GM23338 (cell line): Measurements from ENCODE around the gene IDS. TPM values are rescaled to one million over a fixed set of nuclear protein-coding genes. Genes with fewer than 3 reads are reported as not detected.

Experiments
- ATAC-seq: fragments of 200-7000 bp; cut with Tn5 transposase; 3 replicates; pipeline ENCODE4 v1.9.1; 2020
- DNase-seq: peaks from one replicate; pipeline ENCODE4 v3.0.0-alpha.2; 2015; ENCODE audit warnings: low spot score
- H2AFZ ChIP-seq: fragments of 200-600 bp; sonication (generic); 2 replicates; pipeline ENCODE4 v1.8.0; 2016; ENCODE audit warnings: antibody characterized with exemption, mild to moderate bottlenecking, moderate library complexity
- H3F3A ChIP-seq: fragments of 200-600 bp; sonication (generic); replicated peaks from 2 replicates; pipeline ENCODE4 v1.8.0; 2017; ENCODE audit warnings: antibody characterized with exemption, mixed run types, low read depth
- H3K27ac ChIP-seq: fragments of 200-600 bp; sonication (generic); 2 replicates; pipeline ENCODE4 v1.6.1; 2016; ENCODE audit warnings: low read depth
- H3K27me3 ChIP-seq: fragments of 200-600 bp; sonication (generic); 2 replicates; pipeline ENCODE4 v1.8.0; 2016; ENCODE audit warnings: mild to moderate bottlenecking, mixed run types, moderate library complexity; ENCODE audit not compliant: insufficient read depth
- H3K36me3 ChIP-seq: fragments of 200-600 bp; sonication (generic); 2 replicates; pipeline ENCODE4 v1.8.0; 2016; ENCODE audit warnings: mild to moderate bottlenecking; ENCODE audit not compliant: insufficient read depth
- H3K4me1 ChIP-seq: fragments of 200-600 bp; sonication (generic); 2 replicates; pipeline ENCODE4 v1.8.0; 2016; ENCODE audit warnings: mild to moderate bottlenecking, moderate library complexity; ENCODE audit not compliant: insufficient read depth
- H3K4me2 ChIP-seq: fragments of 200-600 bp; sonication (generic); 2 replicates; pipeline ENCODE4 v1.7.1; 2017; ENCODE audit warnings: mixed run types
- H3K4me3 ChIP-seq: fragments of 200-600 bp; sonication (generic); 2 replicates; pipeline ENCODE4 v1.6.1; 2016; ENCODE audit warnings: mixed run types
- H3K79me2 ChIP-seq: fragments of 200-600 bp; sonication (generic); replicated peaks from 2 replicates; pipeline ENCODE4 v1.8.0; 2017; ENCODE audit warnings: mild to moderate bottlenecking; ENCODE audit not compliant: insufficient read depth
- H3K9me2 ChIP-seq: fragments of 200-600 bp; sonication (generic); 2 replicates; pipeline ENCODE4 v1.8.0; 2017; ENCODE audit not compliant: insufficient read depth
- H4K20me1 ChIP-seq: fragments of 200-600 bp; sonication (generic); replicated peaks from 2 replicates; pipeline ENCODE4 v1.8.0; 2017; ENCODE audit warnings: mild to moderate bottlenecking; ENCODE audit not compliant: insufficient read depth
- H3K27ac Mint-ChIP-seq: 2 replicates; pipeline ENCODE4 v1.8.0; 2020; ENCODE audit warnings: inconsistent platforms, mild to moderate bottlenecking, moderate library complexity, mixed read lengths
- H3K27me3 Mint-ChIP-seq: 3 replicates; pipeline ENCODE4 v1.8.0; 2022; ENCODE audit warnings: low read depth, mild to moderate bottlenecking, moderate library complexity, mixed read lengths, inconsistent platforms; ENCODE audit not compliant: insufficient read depth, poor library complexity
- H3K36me3 Mint-ChIP-seq: 3 replicates; pipeline ENCODE4 v1.8.0; 2021; ENCODE audit warnings: low read depth, mild to moderate bottlenecking, inconsistent platforms, moderate library complexity, mixed read lengths
- H3K4me1 Mint-ChIP-seq: 3 replicates; pipeline ENCODE4 v1.8.0; 2020; ENCODE audit warnings: mild to moderate bottlenecking, inconsistent platforms, mixed read lengths
- H3K4me3 Mint-ChIP-seq: 3 replicates; pipeline ENCODE4 v1.8.0; 2021; ENCODE audit warnings: moderate library complexity, mild to moderate bottlenecking, inconsistent platforms, mixed read lengths
- H3K9me3 Mint-ChIP-seq: 3 replicates; pipeline ENCODE4 v1.8.0; 2020; ENCODE audit warnings: moderate library complexity, mild to moderate bottlenecking, inconsistent platforms, mixed read lengths
- CREB1 ChIP-seq: fragments of 250-450 bp; sonication (Bioruptor Pico); IDR thresholded peaks from 2 replicates; pipeline ENCODE4 v1.5.0; 2020; ENCODE audit warnings: low read depth, mild to moderate bottlenecking, moderate library complexity
- ETS1 ChIP-seq: IDR thresholded peaks from 2 replicates; pipeline ENCODE4 v1.6.1; 2016; ENCODE audit warnings: antibody characterized with exemption
- EZH2 ChIP-seq: fragments of 200-600 bp; sonication (generic); IDR thresholded peaks from one replicate; pipeline ENCODE4 v1.8.0; 2017; ENCODE audit warnings: antibody characterized with exemption, mild to moderate bottlenecking, low read depth; ENCODE audit not compliant: unreplicated experiment
- EZH2phosphoT487 ChIP-seq: fragments of 200-600 bp; sonication (generic); IDR thresholded peaks from one replicate; pipeline ENCODE4 v1.8.1; 2018; ENCODE audit warnings: antibody characterized with exemption; ENCODE audit not compliant: unreplicated experiment
- JUNB ChIP-seq: IDR thresholded peaks from one replicate; pipeline ENCODE4 v1.6.1; 2016; ENCODE audit warnings: antibody characterized with exemption; ENCODE audit not compliant: unreplicated experiment
- NANOG ChIP-seq: IDR thresholded peaks from 2 replicates; pipeline ENCODE4 v1.6.1; 2016; ENCODE audit warnings: antibody characterized with exemption, borderline replicate concordance
- REST ChIP-seq: IDR thresholded peaks from one replicate; pipeline ENCODE4 v1.6.1; 2018; ENCODE audit warnings: antibody characterized with exemption; ENCODE audit not compliant: unreplicated experiment
- ZNF114 ChIP-seq: fragments of 250-450 bp; sonication (Bioruptor Pico); IDR thresholded peaks from 2 replicates; pipeline ENCODE4 v1.5.0; 2020; ENCODE audit warnings: mild to moderate bottlenecking, moderate library complexity
- ZNF331 ChIP-seq: fragments of 250-450 bp; sonication (Bioruptor Pico); IDR thresholded peaks from 2 replicates; pipeline ENCODE4 v1.5.0; 2020; ENCODE audit warnings: low read depth, mild to moderate bottlenecking, moderate library complexity
- ZNF462 ChIP-seq: fragments of 250-450 bp; sonication (Bioruptor Pico); IDR thresholded peaks from 2 replicates; pipeline ENCODE4 v1.5.0; 2020; ENCODE audit warnings: mild to moderate bottlenecking, moderate library complexity
- polyA plus RNA-seq: library from polyadenylated mRNA; unstranded; fragments of >200 nt; fragmentation: Nextera tagmentation; extraction: Ambion mirVana; gene quantifications from 2 replicates; pipeline ENCODE4 v1.2.1, GENCODE V29; 2016
- total RNA-seq: library from RNA; depleted of rRNA; stranded (reverse); fragments of >200 nt; shearing (Covaris generic); gene quantifications from 2 replicates; pipeline ENCODE4 v1.2.3, GENCODE V29; 2014

The IDS gene
- total and polyA plus RNA-seq, 2 experiments from 2014 or later: 8.2 to 12.3 TPM

- Mint-ChIP-seq H3K36me3 (peaks cover 32% of the 10 kb centered on the region; the same call in 2 of the 3 replicates), H3K27me3 (peaks cover 3% of the 10 kb centered on the region), H3K9me3 (no peaks in the 10 kb centered on the region), H3K4me3 (no peak overlapping the region), H3K4me1 (no peaks in the 10 kb centered on the region), H3K27ac (no peak overlapping the region)
- no peak for TF ChIP-seq JUNB
- TF ChIP-seq CREB1 (CRISPR knock-in tag): no peak
- no peak for TF ChIP-seq EZH2phosphoT487
- no peak for TF ChIP-seq EZH2
- no peak for TF ChIP-seq ZNF114 (CRISPR knock-in tag)
- no peak for TF ChIP-seq ETS1
- no peak for TF ChIP-seq ZNF331 (CRISPR knock-in tag)
- no peak for TF ChIP-seq NANOG
- no peaks in the 10 kb centered on the region for H3K27me3 ChIP-seq
- H3K9me2 ChIP-seq: no peaks in the 10 kb centered on the region
- no peak overlapping the region for H3K4me2 ChIP-seq
- no peak overlapping the region for H2AFZ ChIP-seq
- no peak for ATAC-seq
- H4K20me1 ChIP-seq: no peaks in the 10 kb centered on the region
- H3K4me1 ChIP-seq: no peaks in the 10 kb centered on the region
- no peak overlapping the region for H3K27ac ChIP-seq
- no peak overlapping the region for H3K4me3 ChIP-seq
- no peak for DNase-seq
- H3K79me2 ChIP-seq: no peaks in the 10 kb centered on the region
- H3F3A ChIP-seq: no peaks in the 10 kb centered on the region
- no peaks in the 10 kb centered on the region; the same call in 1 of the 2 replicates for H3K36me3 ChIP-seq
These were observed 9.5 kb downstream of the IDS start for GRCh38 chrX:149495573-149496071.

- Mint-ChIP-seq H3K27ac (no peak overlapping the region; the same call in 1 of the 2 replicates), H3K27me3 (peaks cover 3% of the 10 kb centered on the region), H3K4me1 (no peaks in the 10 kb centered on the region), H3K9me3 (no peaks in the 10 kb centered on the region), H3K4me3 (no peak overlapping the region), H3K36me3 (peaks cover 28% of the 10 kb centered on the region; the same call in 2 of the 3 replicates)
- no peaks in the 10 kb centered on the region for H3K27me3 ChIP-seq
- no peak for ATAC-seq
- H3K36me3 ChIP-seq: no peaks in the 10 kb centered on the region; the same call in 1 of the 2 replicates
- H4K20me1 ChIP-seq: no peaks in the 10 kb centered on the region
- DNase-seq: no peak
- no peaks in the 10 kb centered on the region for H3K79me2 ChIP-seq
- no peaks in the 10 kb centered on the region for H3K9me2 ChIP-seq
- H3K4me2 ChIP-seq: no peak overlapping the region
- no peak overlapping the region for H3K4me3 ChIP-seq
- no peaks in the 10 kb centered on the region for H3K4me1 ChIP-seq
- H3F3A ChIP-seq: no peaks in the 10 kb centered on the region
- no peak overlapping the region for H3K27ac ChIP-seq
- H2AFZ ChIP-seq: no peak overlapping the region
- TF ChIP-seq ZNF462 (CRISPR knock-in tag) (no peak), EZH2 (no peak), EZH2phosphoT487 (no peak), JUNB (no peak), REST (no peak), NANOG (no peak)
These were observed 10.1 kb downstream of the IDS start for GRCh38 chrX:149494844-149495565.
